NB4 (cell line): ENCODE measurements around the gene REXO1.

Source experiments
- DNase-seq: peaks from one replicate; pipeline ENCODE4 v3.0.0; 2010; ENCODE audit warnings: low read depth
- H3K4me3 ChIP-seq: one replicate; pipeline ENCODE4 v1.5.1; 2011; ENCODE audit warnings: mild to moderate bottlenecking, low read depth, low read length, moderate library complexity
- MYC ChIP-seq: IDR thresholded peaks from 2 replicates; pipeline ENCODE4 v1.6.1; 2011; ENCODE audit warnings: low read depth, low read length
- POLR2A ChIP-seq: IDR thresholded peaks from 2 replicates; pipeline ENCODE4 v1.6.1; 2011; ENCODE audit warnings: mild to moderate bottlenecking; ENCODE audit not compliant: insufficient read length; ENCODE audit errors: extremely low read depth
- TF ChIP-seq, protein P1 (sequence below): IDR thresholded peaks from 2 replicates; pipeline ENCODE4 v1.6.1; 2011; ENCODE audit warnings: low read depth, low read length
- TF ChIP-seq, protein P2 (sequence below): IDR thresholded peaks from one replicate; pipeline ENCODE4 v1.5.1; 2012; ENCODE audit warnings: low read depth, low read length

REXO1 gene

DNA sequence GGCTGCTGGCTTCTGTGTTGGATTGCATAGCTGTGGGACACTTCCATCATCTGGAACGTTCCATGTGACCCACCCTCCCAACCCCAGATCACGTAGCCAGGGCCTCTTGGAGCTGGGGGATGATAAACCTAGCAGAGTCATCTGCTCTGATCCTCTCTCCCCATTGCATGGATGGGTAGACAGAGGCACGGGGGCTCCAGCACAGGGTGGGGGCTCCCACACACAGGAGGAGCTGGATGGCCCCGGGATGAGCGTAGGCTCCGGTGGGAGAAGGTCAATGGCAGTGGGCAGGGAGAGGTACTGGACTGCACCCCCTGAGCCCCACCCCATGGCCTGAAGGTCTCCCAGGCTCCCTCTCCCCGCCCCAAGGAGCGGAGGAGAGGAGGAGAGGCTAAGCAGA lies 61.6 kb downstream of the REXO1 start:
- DNase-seq = no peak
- H3K4me3 ChIP-seq = no peak overlapping the region
- TF ChIP-seq, protein P1, sequence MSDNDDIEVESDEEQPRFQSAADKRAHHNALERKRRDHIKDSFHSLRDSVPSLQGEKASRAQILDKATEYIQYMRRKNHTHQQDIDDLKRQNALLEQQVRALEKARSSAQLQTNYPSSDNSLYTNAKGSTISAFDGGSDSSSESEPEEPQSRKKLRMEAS = no peak
- TF ChIP-seq, protein P2, sequence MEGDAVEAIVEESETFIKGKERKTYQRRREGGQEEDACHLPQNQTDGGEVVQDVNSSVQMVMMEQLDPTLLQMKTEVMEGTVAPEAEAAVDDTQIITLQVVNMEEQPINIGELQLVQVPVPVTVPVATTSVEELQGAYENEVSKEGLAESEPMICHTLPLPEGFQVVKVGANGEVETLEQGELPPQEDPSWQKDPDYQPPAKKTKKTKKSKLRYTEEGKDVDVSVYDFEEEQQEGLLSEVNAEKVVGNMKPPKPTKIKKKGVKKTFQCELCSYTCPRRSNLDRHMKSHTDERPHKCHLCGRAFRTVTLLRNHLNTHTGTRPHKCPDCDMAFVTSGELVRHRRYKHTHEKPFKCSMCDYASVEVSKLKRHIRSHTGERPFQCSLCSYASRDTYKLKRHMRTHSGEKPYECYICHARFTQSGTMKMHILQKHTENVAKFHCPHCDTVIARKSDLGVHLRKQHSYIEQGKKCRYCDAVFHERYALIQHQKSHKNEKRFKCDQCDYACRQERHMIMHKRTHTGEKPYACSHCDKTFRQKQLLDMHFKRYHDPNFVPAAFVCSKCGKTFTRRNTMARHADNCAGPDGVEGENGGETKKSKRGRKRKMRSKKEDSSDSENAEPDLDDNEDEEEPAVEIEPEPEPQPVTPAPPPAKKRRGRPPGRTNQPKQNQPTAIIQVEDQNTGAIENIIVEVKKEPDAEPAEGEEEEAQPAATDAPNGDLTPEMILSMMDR = no peak
- TF ChIP-seq MYC (no peak), POLR2A (no peak)

DNA sequence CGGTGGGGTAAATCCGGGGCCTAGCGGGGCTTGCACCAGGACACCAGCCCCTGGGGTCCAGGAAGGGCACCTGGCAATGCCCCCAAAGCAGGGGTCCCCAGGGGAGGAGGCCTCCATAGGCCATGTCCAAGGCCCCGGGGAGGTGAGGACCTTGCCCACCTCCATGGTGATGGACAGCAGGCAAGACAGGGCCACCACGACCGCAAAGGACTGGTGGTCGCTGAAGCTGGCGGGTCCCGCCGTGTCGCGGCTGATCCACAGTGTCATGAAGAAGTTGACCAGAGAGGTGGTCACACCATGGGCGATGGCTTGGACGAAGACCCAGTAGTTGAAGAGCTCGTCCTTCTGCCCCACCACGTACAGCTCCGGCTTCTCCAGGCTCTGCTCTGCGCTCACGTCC lies 63.0 kb downstream of the REXO1 start:
- no peak for DNase-seq
- TF ChIP-seq MYC = no peak
- TF ChIP-seq, protein P2 = no peak
- TF ChIP-seq POLR2A = no peak
- TF ChIP-seq, protein P1 = no peak
- H3K4me3 ChIP-seq = no peak overlapping the region

DNA sequence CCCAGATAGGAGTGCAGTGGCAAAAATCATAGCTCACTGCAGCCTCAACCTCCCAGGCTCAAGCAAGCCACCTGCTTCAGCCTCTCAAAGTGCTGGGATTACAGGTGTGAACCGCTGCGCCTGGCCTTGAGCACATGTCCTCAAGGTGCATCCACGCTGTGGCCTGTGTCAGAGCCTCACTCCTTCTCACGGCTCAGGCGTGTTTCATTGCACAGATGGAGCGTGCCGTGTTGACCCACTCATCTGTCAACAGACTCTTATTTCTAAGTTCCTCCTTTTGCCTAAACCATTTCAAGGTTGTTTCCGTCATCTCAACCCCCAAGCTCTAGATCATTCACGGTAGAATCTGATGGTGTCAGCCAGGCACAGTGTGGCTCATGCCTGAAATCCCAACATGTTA lies 64.4 kb downstream of the REXO1 start:
- TF ChIP-seq, protein P1 = no peak
- TF ChIP-seq POLR2A (no peak), MYC (no peak)
- TF ChIP-seq, protein P2 = no peak
- DNase-seq = peak; percentile 39
- H3K4me3 ChIP-seq = no peak overlapping the region

DNA sequence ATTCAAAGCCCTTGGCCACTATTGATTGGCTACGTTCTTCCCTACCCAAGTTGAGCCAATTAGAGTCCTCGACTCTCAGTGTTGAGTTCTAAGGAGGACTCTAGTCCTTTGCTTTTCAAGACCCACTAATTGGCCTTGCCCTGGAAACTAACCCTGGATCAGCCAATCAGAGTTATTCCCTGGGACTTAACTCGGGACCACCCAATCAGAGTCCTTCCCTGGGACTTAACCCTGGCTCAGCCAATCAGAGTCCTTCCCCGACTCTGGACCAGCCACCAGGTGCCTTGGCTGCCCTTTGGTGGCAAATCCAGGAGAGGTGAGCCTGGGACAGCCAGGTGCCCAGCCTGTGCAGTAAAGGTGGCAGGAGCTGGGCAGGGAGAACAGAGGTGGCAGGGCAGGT lies 64.9 kb downstream of the REXO1 start:
- no peak for DNase-seq
- H3K4me3 ChIP-seq = no peak overlapping the region
- TF ChIP-seq, protein P2 = no peak
- TF ChIP-seq, protein P1 = no peak
- TF ChIP-seq MYC = no peak
- TF ChIP-seq POLR2A = no peak

DNA sequence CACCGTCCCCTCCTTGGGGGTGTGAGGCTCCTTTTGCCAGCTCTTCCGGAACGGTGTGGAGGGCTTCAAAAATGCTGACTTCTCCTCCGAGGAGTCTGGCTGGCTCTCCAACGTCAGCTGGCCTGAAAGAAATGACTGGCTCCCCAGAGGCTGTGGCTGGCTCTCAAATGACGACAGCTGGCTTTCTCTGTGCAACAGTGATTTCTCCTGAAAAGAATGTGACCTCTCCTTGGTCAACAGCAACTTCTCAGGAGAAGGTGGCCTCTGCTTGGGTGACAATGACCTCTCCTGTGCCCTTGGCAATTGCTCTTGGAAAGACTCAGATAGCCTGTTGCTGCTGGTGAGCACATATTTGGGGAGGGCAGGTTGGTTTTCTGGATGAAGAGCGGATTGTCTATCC lies 65.8 kb downstream of the REXO1 start:
- no peak for DNase-seq
- TF ChIP-seq, protein P1 = no peak
- TF ChIP-seq POLR2A = no peak
- no peak for TF ChIP-seq MYC
- TF ChIP-seq, protein P2 = no peak
- H3K4me3 ChIP-seq = no peak overlapping the region
